SK-N-SH (cell line): Measurements from ENCODE around the gene NDRG2. TPM values are rescaled to one million over a fixed set of nuclear protein-coding genes. Genes with fewer than 3 reads are reported as not detected.

Source experiments
- CTCF ChIA-PET: fragments of 300-600, 350-600 bp; formaldehyde crosslinking; extraction: SDS; loops from one replicate; lab custom pipeline; 2021; lab: Yijun Ruan, JAX
- POLR2A ChIA-PET: fragments of 350-600 bp; sonication (Branson Sonifier 250); formaldehyde crosslinking; extraction: SDS; loops from one replicate; lab custom pipeline; 2020; ENCODE audit warnings: antibody characterized with exemption, inconsistent platforms; lab: Yijun Ruan, JAX
- DNase-seq: peaks from one replicate; pipeline ENCODE4 v3.0.0; 2012
- H2AFZ ChIP-seq: fragments of 200-600 bp; sonication (generic); 2 replicates; pipeline ENCODE4 v1.8.1; 2016; ENCODE audit warnings: antibody characterized with exemption, mild to moderate bottlenecking, low read depth
- H3F3A ChIP-seq: fragments of 200-600 bp; sonication (generic); replicated peaks from 2 replicates; pipeline ENCODE3; 2016; ENCODE audit warnings: antibody characterized with exemption, mild to moderate bottlenecking; ENCODE audit not compliant: insufficient read depth
- H3K27ac ChIP-seq, 2 experiments: fragments of 200-500 bp in 1 of 2; fragments of 200-600 bp in 1 of 2; sonication (Bioruptor generic) in 1 of 2; sonication (generic), shearing (Covaris generic) in 1 of 2; 2 replicates each; pipeline versions ENCODE4 v1.5.1 to v1.6.1; 2014 to 2016; ENCODE audit warnings: low read depth in 2 of 2, inconsistent platforms in 1 of 2, low read length in 1 of 2, mild to moderate bottlenecking in 1 of 2, mixed read lengths in 1 of 2
- H3K27me3 ChIP-seq: fragments of 200-600 bp; sonication (generic), shearing (Covaris generic); 2 replicates; pipeline ENCODE4 v1.6.1; 2016; ENCODE audit warnings: mixed run types; ENCODE audit not compliant: insufficient read depth
- H3K36me3 ChIP-seq, 2 experiments: fragments of 200-500 bp in 1 of 2; fragments of 200-600 bp in 1 of 2; sonication (Bioruptor generic) in 1 of 2; sonication (generic) in 1 of 2; replicated peaks in 1 of 2; 2 replicates each; pipeline versions ENCODE3 to v1.5.1; 2014 to 2016; ENCODE audit warnings: low read length in 1 of 2, mild to moderate bottlenecking in 1 of 2; ENCODE audit not compliant: insufficient read depth in 2 of 2, control insufficient read depth in 1 of 2
- H3K4me1 ChIP-seq, 2 experiments: fragments of 200-500 bp in 1 of 2; fragments of 200-600 bp in 1 of 2; sonication (Bioruptor generic) in 1 of 2; sonication (generic), shearing (Covaris generic) in 1 of 2; 2 replicates each; pipeline versions ENCODE4 v1.5.1 to v1.6.1; 2014 to 2016; ENCODE audit warnings: low read depth in 1 of 2, low read length in 1 of 2, mixed run types in 1 of 2; ENCODE audit not compliant: insufficient read depth in 2 of 2, control insufficient read depth in 1 of 2
- H3K4me2 ChIP-seq: fragments of 200-600 bp; sonication (generic), shearing (Covaris generic); 2 replicates; pipeline ENCODE4 v1.6.1; 2017; ENCODE audit warnings: mixed run types
- H3K4me3 ChIP-seq, 2 experiments: fragments of 200-500 bp in 1 of 2; fragments of 200-600 bp in 1 of 2; sonication (Bioruptor generic) in 1 of 2; sonication (generic), shearing (Covaris generic) in 1 of 2; 2 replicates each; pipeline versions ENCODE4 v1.5.1 to v1.8.1; 2014 to 2016; ENCODE audit warnings: low read depth in 2 of 2, inconsistent platforms in 1 of 2, low read length in 1 of 2, mild to moderate bottlenecking in 1 of 2, mixed read lengths in 1 of 2, moderate library complexity in 1 of 2
- H3K79me2 ChIP-seq: fragments of 200-600 bp; sonication (generic); 2 replicates; pipeline ENCODE4 v1.8.1; 2017; ENCODE audit warnings: mild to moderate bottlenecking; ENCODE audit not compliant: insufficient read depth
- H3K9ac ChIP-seq: fragments of 200-600 bp; sonication (generic); 2 replicates; pipeline ENCODE4 v1.6.1; 2017; ENCODE audit warnings: mixed run types
- H3K9me2 ChIP-seq: fragments of 200-600 bp; sonication (generic); 2 replicates; pipeline ENCODE4 v1.6.1; 2017; ENCODE audit warnings: mixed run types
- H3K9me3 ChIP-seq: fragments of 200-600 bp; sonication (generic); 2 replicates; pipeline ENCODE4 v1.6.1; 2017; ENCODE audit warnings: mixed run types, mild to moderate bottlenecking, moderate library complexity
- H4K20me1 ChIP-seq: fragments of 200-600 bp; sonication (generic); 2 replicates; pipeline ENCODE4 v1.6.1; 2017; ENCODE audit warnings: mild to moderate bottlenecking, mixed run types; ENCODE audit not compliant: insufficient read depth
- ELF1 ChIP-seq: IDR thresholded peaks from 2 replicates; pipeline ENCODE4 v1.4.0; 2012
- FOXM1 ChIP-seq: IDR thresholded peaks from 2 replicates; pipeline ENCODE4 v1.4.0; 2012; ENCODE audit warnings: low read depth, mild to moderate bottlenecking
- JUND ChIP-seq: IDR thresholded peaks from 2 replicates; pipeline ENCODE4 v1.4.0; 2012
- MEF2A ChIP-seq: IDR thresholded peaks from 2 replicates; pipeline ENCODE4 v1.4.0; 2012; ENCODE audit warnings: low read depth, borderline replicate concordance
- MXI1 ChIP-seq: IDR thresholded peaks from 2 replicates; pipeline ENCODE4 v1.6.1; 2012; ENCODE audit warnings: mild to moderate bottlenecking, low read depth, low read length, improper control_type of control experiment
- NFIC ChIP-seq: IDR thresholded peaks from 2 replicates; pipeline ENCODE4 v1.4.0; 2012; ENCODE audit warnings: borderline replicate concordance
- POLR2AphosphoS5 ChIP-seq: IDR thresholded peaks from 2 replicates; pipeline ENCODE4 v1.6.1; 2012; ENCODE audit warnings: low read depth, low read length
- RCOR1 ChIP-seq: fragments of 150-350 bp; IDR thresholded peaks from 2 replicates; pipeline ENCODE4 v1.6.1; 2017; ENCODE audit warnings: antibody characterized with exemption, low read length
- REST ChIP-seq: IDR thresholded peaks from 2 replicates; pipeline ENCODE4 v1.6.1; 2012; ENCODE audit warnings: mild to moderate bottlenecking, low read depth, low read length, moderate library complexity
- TAF1 ChIP-seq: IDR thresholded peaks from 2 replicates; pipeline ENCODE4 v1.6.1; 2012; ENCODE audit warnings: low read depth, mild to moderate bottlenecking, low read length, moderate library complexity, borderline replicate concordance
- USF1 ChIP-seq: IDR thresholded peaks from 2 replicates; pipeline ENCODE4 v1.4.0; 2012; ENCODE audit warnings: low read depth, borderline replicate concordance
- USF2 ChIP-seq: fragments of 150-350 bp; IDR thresholded peaks from 2 replicates; pipeline ENCODE4 v1.6.1; 2017; ENCODE audit warnings: antibody characterized with exemption, low read length, low read depth, borderline replicate concordance
- WGBS: methylation state at CpG from one replicate; pipeline ENCODE4 v1.1.6; 2017; ENCODE audit warnings: low lambda C conversion rate; 5-methylcytosine and 5-hydroxymethylcytosine counted together
- polyA plus RNA-seq, 3 experiments: library from polyadenylated mRNA; depleted of rRNA; stranded (reverse); fragments of >200 nt; gene quantifications; 2 replicates each; pipeline ENCODE4 v1.2.3, GENCODE V29; 2012

The NDRG2 gene
- polyA plus RNA-seq, 1 of the 3 experiments (the other 2 are of a cell fraction) = 15.8 TPM

- no peak for TF ChIP-seq REST
- peak; percentile 70 for TF ChIP-seq POLR2AphosphoS5
- no peak for TF ChIP-seq ELF1
- no peak for TF ChIP-seq USF1
- peak; percentile 61; the same call in 1 of the 2 replicates for TF ChIP-seq MXI1
- no peak for TF ChIP-seq RCOR1
- TF ChIP-seq FOXM1 = no peak
- TF ChIP-seq USF2 = no peak
- TF ChIP-seq MEF2A = no peak
- TF ChIP-seq NFIC = no peak
- no peak for TF ChIP-seq JUND
Measured at GRCh38 chr14:20989787-20990600, 34.9 kb downstream of the NDRG2 start, which contains the start of gene METTL17 (continued).

GRCh38 chr14:20989471-20989786 lies 35.4 kb downstream of the NDRG2 start:
- H3K9ac ChIP-seq = no peak overlapping the region; the same call in 1 of the 2 replicates
- peaks cover 13% of the 10 kb centered on the region for H3F3A ChIP-seq
- peaks cover 10 to 29% of the 10 kb centered on the region in 2 experiments for H3K4me1 ChIP-seq
- WGBS = under 1% methylated on average over 11 of the region's 11 CpGs
- peak overlapping the region; percentile 91 for H2AFZ ChIP-seq
- POLR2A ChIA-PET = no interaction called here
- no peak for DNase-seq
- H4K20me1 ChIP-seq = 0 out of 2 replicates have a peak, but pooled peaks cover 6% of the 10 kb centered on the region
- H3K79me2 ChIP-seq = peaks cover 30% of the 10 kb centered on the region
- no peaks in the 10 kb centered on the region for H3K27me3 ChIP-seq
- peaks cover 22 to 36% of the 10 kb centered on the region in 2 experiments for H3K36me3 ChIP-seq
- TF ChIP-seq POLR2AphosphoS5 = peak; percentile 66; the same call in 1 of the 2 replicates
- peak; percentile 63 for TF ChIP-seq TAF1
- TF ChIP-seq RCOR1 = no peak
- H3K9me2 ChIP-seq = no peaks in the 10 kb centered on the region
- H3K9me3 ChIP-seq = no peaks in the 10 kb centered on the region
- CTCF ChIA-PET = interaction anchor here (1.1 to 2.8 kb wide), 4 partner anchors 18 to 115 kb away, joined by 3 to 22 read pairs (median 6); no protein-coding TSS in a partner anchor
- peak overlapping the region; percentile 39 for H3K4me2 ChIP-seq
- peak overlapping the region; percentile 59 to 84 for H3K27ac ChIP-seq
- H3K4me3 ChIP-seq = peak overlapping the region in 1 of 2 experiments; percentile 95; a peak in 2 of 4 replicates
